SK-N-SH treated with all-trans-retinoic acid at 6 μM for 48 hours (cell line): ENCODE data around the gene KARS1.

Experiments used
- ATAC-seq: fragments of 200-7000 bp; cut with Tn5 transposase; 3 replicates; pipeline ENCODE4 v1.9.1; 2020; ENCODE audit warnings: mild to moderate bottlenecking, moderate library complexity
- ARNTL ChIP-seq: fragments of 450-650 bp; formaldehyde crosslinking; IDR thresholded peaks from 2 replicates; pipeline ENCODE4 v1.5.0; 2020; ENCODE audit warnings: low read depth, mild to moderate bottlenecking, moderate library complexity, borderline replicate concordance
- BACH2 ChIP-seq: fragments of 250-450 bp; sonication (Bioruptor Pico); IDR thresholded peaks from 2 replicates; pipeline ENCODE4 v1.9.0; 2021; ENCODE audit warnings: mild to moderate bottlenecking, borderline replicate concordance
- CSDC2 ChIP-seq: fragments of 250-450 bp; sonication (Bioruptor Pico); IDR thresholded peaks from 2 replicates; pipeline ENCODE4 v1.5.0; 2020; ENCODE audit warnings: mild to moderate bottlenecking, moderate library complexity
- ESRRG ChIP-seq: fragments of 250-450 bp; sonication (Bioruptor Pico); IDR thresholded peaks from 2 replicates; pipeline ENCODE4 v1.6.1; 2021; ENCODE audit warnings: mild to moderate bottlenecking
- GLIS3 ChIP-seq: fragments of 250-450 bp; sonication (Bioruptor Pico); IDR thresholded peaks from 2 replicates; pipeline ENCODE4 v1.5.0; 2020; ENCODE audit warnings: mild to moderate bottlenecking, moderate library complexity
- ISL1 ChIP-seq: fragments of 250-450 bp; sonication (Bioruptor Pico); IDR thresholded peaks from 2 replicates; pipeline ENCODE4 v2.1.2; 2022; ENCODE audit warnings: mild to moderate bottlenecking, moderate library complexity
- OSR1 ChIP-seq: fragments of 250-450 bp; sonication (Bioruptor Pico); IDR thresholded peaks from 2 replicates; pipeline ENCODE4 v1.8.0; 2022; ENCODE audit warnings: moderate library complexity, mild to moderate bottlenecking, inconsistent platforms
- PPARA ChIP-seq: fragments of 250-450 bp; sonication (Bioruptor Pico); IDR thresholded peaks from 2 replicates; pipeline ENCODE4 v1.5.0; 2020; ENCODE audit warnings: mild to moderate bottlenecking, borderline replicate concordance
- RARB ChIP-seq: fragments of 250-450 bp; sonication (Bioruptor Pico); IDR thresholded peaks from 2 replicates; pipeline ENCODE4 v1.8.0; 2021; ENCODE audit warnings: mild to moderate bottlenecking, moderate library complexity
- SNAI2 ChIP-seq: fragments of 250-450 bp; sonication (Bioruptor Pico); IDR thresholded peaks from 2 replicates; pipeline ENCODE4 v1.5.0; 2020; ENCODE audit warnings: mild to moderate bottlenecking, moderate library complexity
- TCF4 ChIP-seq: fragments of 250-450 bp; sonication (Bioruptor Pico); IDR thresholded peaks from 2 replicates; pipeline ENCODE4 v1.8.0; 2021; ENCODE audit warnings: mild to moderate bottlenecking, moderate library complexity, borderline replicate concordance
- TOX ChIP-seq: fragments of 250-450 bp; sonication (Bioruptor Pico); IDR thresholded peaks from 2 replicates; pipeline ENCODE4 v1.8.0; 2021; ENCODE audit warnings: mild to moderate bottlenecking, moderate library complexity, borderline replicate concordance
- ZFP30 ChIP-seq: fragments of 450-650 bp; formaldehyde crosslinking; IDR thresholded peaks from 2 replicates; pipeline ENCODE4 v1.5.0; 2022; ENCODE audit warnings: mild to moderate bottlenecking, moderate library complexity
- ZNF565 ChIP-seq: fragments of 450-650 bp; formaldehyde crosslinking; conservative IDR thresholded peaks from 2 replicates; pipeline ENCODE4 v1.5.0; 2020; ENCODE audit warnings: low read depth, mild to moderate bottlenecking, moderate library complexity
- ZNF70 ChIP-seq: fragments of 450-650 bp; formaldehyde crosslinking; IDR thresholded peaks from 2 replicates; pipeline ENCODE4 v1.5.0; 2020; ENCODE audit warnings: mild to moderate bottlenecking, moderate library complexity
- ZNF8 ChIP-seq: fragments of 450-650 bp; formaldehyde crosslinking; IDR thresholded peaks from 2 replicates; pipeline ENCODE4 v1.5.0; 2020; ENCODE audit warnings: mild to moderate bottlenecking, moderate library complexity
- TF ChIP-seq, protein P1 (sequence below): fragments of 250-450 bp; sonication (Bioruptor Pico); IDR thresholded peaks from 2 replicates; pipeline ENCODE4 v1.5.1; 2020; ENCODE audit warnings: low read depth, mild to moderate bottlenecking, moderate library complexity
- TF ChIP-seq, protein P2 (sequence below): fragments of 250-450 bp; sonication (Bioruptor Pico); IDR thresholded peaks from 2 replicates; pipeline ENCODE4 v1.8.0; 2021; ENCODE audit warnings: low read depth, mild to moderate bottlenecking, moderate library complexity, borderline replicate concordance
- TF ChIP-seq, protein P3 (sequence below): fragments of 250-450 bp; sonication (Bioruptor Pico); IDR thresholded peaks from 2 replicates; pipeline ENCODE4 v1.5.0; 2020; ENCODE audit warnings: mild to moderate bottlenecking, moderate library complexity
- TF ChIP-seq, protein P4 (sequence below): fragments of 250-450 bp; sonication (Bioruptor Pico); IDR thresholded peaks from 2 replicates; pipeline ENCODE4 v1.8.0; 2020; ENCODE audit warnings: mild to moderate bottlenecking, moderate library complexity, borderline replicate concordance

The KARS1 gene

DNA sequence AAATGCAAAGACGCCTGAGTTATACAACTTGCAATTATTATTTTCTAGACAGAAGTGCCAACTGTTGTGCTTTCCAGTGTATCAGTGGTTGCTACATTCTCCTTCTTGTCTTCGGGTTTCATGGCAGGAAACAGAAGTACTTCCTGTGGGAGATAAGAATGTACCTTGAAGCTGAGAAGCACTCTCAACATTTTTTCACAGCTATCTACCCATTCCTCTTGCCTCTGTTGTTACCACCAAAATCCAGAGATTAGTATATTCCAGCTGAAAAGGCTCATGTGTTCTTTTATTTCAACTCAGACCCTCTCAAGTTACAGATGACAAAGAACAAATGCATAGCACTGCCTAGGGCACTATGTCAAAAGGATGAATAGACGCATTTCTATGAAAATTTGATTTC, 19.6 kb downstream of the KARS1 start:
- ATAC-seq: no peak
- TF ChIP-seq ZNF70 (CRISPR knock-in tag) (no peak), ZNF565 (CRISPR knock-in tag) (no peak), RARB (CRISPR knock-in tag) (no peak), GLIS3 (CRISPR knock-in tag) (no peak), ARNTL (CRISPR knock-in tag) (no peak), TCF4 (no peak), ISL1 (CRISPR knock-in tag) (no peak), OSR1 (no peak), PPARA (CRISPR knock-in tag) (no peak), CSDC2 (CRISPR knock-in tag) (no peak), TOX (CRISPR knock-in tag) (no peak), ZFP30 (CRISPR knock-in tag) (no peak), ESRRG (CRISPR knock-in tag) (no peak), ZNF8 (CRISPR knock-in tag) (no peak)
- TF ChIP-seq, protein P1, sequence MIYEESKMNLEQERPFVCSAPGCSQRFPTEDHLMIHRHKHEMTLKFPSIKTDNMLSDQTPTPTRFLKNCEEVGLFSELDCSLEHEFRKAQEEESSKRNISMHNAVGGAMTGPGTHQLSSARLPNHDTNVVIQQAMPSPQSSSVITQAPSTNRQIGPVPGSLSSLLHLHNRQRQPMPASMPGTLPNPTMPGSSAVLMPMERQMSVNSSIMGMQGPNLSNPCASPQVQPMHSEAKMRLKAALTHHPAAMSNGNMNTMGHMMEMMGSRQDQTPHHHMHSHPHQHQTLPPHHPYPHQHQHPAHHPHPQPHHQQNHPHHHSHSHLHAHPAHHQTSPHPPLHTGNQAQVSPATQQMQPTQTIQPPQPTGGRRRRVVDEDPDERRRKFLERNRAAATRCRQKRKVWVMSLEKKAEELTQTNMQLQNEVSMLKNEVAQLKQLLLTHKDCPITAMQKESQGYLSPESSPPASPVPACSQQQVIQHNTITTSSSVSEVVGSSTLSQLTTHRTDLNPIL (CRISPR knock-in tag): no peak
- TF ChIP-seq, protein P2, sequence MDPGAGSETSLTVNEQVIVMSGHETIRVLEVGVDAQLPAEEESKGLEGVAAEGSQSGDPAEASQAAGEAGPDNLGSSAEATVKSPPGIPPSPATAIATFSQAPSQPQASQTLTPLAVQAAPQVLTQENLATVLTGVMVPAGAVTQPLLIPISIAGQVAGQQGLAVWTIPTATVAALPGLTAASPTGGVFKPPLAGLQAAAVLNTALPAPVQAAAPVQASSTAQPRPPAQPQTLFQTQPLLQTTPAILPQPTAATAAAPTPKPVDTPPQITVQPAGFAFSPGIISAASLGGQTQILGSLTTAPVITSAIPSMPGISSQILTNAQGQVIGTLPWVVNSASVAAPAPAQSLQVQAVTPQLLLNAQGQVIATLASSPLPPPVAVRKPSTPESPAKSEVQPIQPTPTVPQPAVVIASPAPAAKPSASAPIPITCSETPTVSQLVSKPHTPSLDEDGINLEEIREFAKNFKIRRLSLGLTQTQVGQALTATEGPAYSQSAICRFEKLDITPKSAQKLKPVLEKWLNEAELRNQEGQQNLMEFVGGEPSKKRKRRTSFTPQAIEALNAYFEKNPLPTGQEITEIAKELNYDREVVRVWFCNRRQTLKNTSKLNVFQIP (CRISPR knock-in tag): no peak
- TF ChIP-seq, protein P3, sequence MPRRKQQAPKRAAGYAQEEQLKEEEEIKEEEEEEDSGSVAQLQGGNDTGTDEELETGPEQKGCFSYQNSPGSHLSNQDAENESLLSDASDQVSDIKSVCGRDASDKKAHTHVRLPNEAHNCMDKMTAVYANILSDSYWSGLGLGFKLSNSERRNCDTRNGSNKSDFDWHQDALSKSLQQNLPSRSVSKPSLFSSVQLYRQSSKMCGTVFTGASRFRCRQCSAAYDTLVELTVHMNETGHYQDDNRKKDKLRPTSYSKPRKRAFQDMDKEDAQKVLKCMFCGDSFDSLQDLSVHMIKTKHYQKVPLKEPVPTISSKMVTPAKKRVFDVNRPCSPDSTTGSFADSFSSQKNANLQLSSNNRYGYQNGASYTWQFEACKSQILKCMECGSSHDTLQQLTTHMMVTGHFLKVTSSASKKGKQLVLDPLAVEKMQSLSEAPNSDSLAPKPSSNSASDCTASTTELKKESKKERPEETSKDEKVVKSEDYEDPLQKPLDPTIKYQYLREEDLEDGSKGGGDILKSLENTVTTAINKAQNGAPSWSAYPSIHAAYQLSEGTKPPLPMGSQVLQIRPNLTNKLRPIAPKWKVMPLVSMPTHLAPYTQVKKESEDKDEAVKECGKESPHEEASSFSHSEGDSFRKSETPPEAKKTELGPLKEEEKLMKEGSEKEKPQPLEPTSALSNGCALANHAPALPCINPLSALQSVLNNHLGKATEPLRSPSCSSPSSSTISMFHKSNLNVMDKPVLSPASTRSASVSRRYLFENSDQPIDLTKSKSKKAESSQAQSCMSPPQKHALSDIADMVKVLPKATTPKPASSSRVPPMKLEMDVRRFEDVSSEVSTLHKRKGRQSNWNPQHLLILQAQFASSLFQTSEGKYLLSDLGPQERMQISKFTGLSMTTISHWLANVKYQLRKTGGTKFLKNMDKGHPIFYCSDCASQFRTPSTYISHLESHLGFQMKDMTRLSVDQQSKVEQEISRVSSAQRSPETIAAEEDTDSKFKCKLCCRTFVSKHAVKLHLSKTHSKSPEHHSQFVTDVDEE (CRISPR knock-in tag): no peak

DNA sequence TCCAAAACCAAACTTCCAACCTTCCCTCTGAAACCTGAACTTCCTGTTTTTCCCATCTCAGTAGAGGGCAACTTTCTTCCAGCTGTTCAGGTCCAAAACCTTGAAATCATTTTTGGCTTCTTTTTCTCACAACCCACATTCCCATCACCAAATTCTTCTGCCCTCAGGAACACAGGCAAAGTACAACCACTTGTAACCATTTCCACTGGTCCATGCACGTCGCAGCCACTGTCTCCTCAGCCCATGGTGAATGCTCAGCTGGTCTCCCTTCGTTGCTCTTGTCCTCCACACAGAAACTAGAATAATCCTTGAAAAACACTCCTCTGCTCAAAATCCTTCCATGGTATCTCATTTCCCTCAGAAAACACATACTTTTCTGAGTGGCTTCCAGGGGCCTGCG, 20.7 kb downstream of the KARS1 start:
- TF ChIP-seq RARB (CRISPR knock-in tag): no peak
- no peak for TF ChIP-seq GLIS3 (CRISPR knock-in tag)
- ATAC-seq: no peak

DNA sequence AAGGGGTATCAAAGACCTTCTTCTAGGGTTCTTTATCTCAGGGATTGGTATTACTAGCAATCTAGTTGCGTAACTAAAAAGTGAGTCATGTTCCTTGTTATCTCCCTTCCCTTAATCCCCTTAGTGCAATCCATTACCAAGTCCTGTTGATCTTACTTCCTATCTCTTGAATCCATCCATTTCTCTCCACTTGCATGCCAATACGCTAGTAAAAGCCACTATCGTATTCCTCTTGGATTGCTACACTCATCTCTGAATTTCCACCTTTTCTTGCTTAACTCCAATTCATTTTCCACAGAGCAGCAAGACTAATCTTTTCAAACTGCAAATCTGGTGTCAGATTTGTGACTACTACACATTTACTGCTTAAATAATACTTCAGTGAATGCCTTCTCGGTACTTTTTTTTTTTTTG, 22.5 kb downstream of the KARS1 start:
- peak; percentile 81 for TF ChIP-seq ISL1 (CRISPR knock-in tag)
- TF ChIP-seq PPARA (CRISPR knock-in tag): no peak
- no peak for ATAC-seq

DNA sequence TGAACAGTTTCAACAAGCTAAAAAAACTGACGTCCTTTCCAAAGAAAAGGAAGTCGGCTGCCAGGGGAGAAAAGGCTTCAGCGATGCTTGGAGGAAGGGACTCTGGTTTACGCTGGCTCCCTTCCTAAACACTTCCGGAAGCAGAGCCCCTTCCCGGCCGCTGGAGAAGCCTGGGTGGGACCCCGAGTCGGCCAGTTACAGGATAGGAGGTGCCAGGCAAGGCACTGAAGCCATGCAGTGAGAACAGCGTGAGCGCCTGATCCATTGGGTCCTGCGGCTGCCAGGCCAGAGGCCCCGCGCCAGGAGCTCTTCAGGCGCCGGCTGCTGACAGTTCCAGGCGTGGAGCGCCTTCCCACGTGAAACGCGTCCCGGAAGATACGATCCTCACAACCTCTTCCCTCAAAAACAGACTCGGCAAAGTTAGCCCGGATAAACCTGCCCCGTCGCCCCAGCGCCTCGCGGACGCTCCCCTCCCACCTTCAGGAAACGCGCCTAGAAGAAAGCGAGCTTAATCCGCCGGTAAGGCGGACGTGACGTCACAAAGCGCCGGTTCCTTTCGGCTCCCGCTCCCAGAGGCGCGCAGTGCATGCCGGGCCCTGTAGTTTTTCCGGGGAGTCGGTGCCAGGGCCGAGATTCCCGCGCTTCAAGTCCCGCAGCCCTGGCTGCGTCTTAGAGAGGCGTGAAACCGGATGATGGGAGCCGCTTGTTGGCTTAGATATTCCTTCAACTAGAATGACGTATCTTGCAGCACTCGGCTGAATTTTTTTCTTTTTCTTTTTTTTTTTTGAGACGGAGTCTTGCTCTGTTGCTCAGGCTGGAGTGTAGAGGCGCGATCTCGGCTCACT, 24.5 kb downstream of the KARS1 start, which contains the start of gene ADAT1:
TSS of gene ADAT1 (minus strand) at position 521 of the 845 bp plus-strand sequence. CDS start 2,482 bp downstream, outside the sequence.
- no peak for TF ChIP-seq SNAI2 (CRISPR knock-in tag)
- TF ChIP-seq OSR1: no peak
- TF ChIP-seq ZNF8 (CRISPR knock-in tag): no peak
- TF ChIP-seq RARB (CRISPR knock-in tag): no peak
- TF ChIP-seq CSDC2 (CRISPR knock-in tag): no peak
- TF ChIP-seq, protein P4, sequence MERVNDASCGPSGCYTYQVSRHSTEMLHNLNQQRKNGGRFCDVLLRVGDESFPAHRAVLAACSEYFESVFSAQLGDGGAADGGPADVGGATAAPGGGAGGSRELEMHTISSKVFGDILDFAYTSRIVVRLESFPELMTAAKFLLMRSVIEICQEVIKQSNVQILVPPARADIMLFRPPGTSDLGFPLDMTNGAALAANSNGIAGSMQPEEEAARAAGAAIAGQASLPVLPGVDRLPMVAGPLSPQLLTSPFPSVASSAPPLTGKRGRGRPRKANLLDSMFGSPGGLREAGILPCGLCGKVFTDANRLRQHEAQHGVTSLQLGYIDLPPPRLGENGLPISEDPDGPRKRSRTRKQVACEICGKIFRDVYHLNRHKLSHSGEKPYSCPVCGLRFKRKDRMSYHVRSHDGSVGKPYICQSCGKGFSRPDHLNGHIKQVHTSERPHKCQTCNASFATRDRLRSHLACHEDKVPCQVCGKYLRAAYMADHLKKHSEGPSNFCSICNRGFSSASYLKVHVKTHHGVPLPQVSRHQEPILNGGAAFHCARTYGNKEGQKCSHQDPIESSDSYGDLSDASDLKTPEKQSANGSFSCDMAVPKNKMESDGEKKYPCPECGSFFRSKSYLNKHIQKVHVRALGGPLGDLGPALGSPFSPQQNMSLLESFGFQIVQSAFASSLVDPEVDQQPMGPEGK (CRISPR knock-in tag): no peak
- TF ChIP-seq GLIS3 (CRISPR knock-in tag): no peak
- TF ChIP-seq BACH2: no peak
- ATAC-seq: peak; percentile 94
